IPS-20b (cell line): Measurements from ENCODE around the gene MYO7A.

Source experiments
- H3K27ac ChIP-seq: one replicate; pipeline ENCODE4 v1.5.1; 2013; ENCODE audit warnings: low read length
- H3K27me3 ChIP-seq: 2 replicates; pipeline ENCODE4 v1.6.1; 2013; ENCODE audit warnings: mild to moderate bottlenecking, low read length, inconsistent platforms; ENCODE audit not compliant: insufficient read depth
- H3K36me3 ChIP-seq: 2 replicates; pipeline ENCODE4 v1.6.1; 2013; ENCODE audit warnings: low read depth, mild to moderate bottlenecking, inconsistent platforms, low read length, moderate library complexity; ENCODE audit not compliant: insufficient read depth
- H3K4me1 ChIP-seq: 2 replicates; pipeline ENCODE4 v1.6.1; 2013; ENCODE audit warnings: mild to moderate bottlenecking, control low read depth, inconsistent platforms, low read length, moderate library complexity; ENCODE audit not compliant: insufficient read depth
- H3K4me3 ChIP-seq: 2 replicates; pipeline ENCODE4 v1.5.1; 2013; ENCODE audit warnings: mild to moderate bottlenecking, low read length, inconsistent platforms
- H3K9ac ChIP-seq: 2 replicates; pipeline ENCODE4 v1.6.1; 2013; ENCODE audit warnings: low read depth, mild to moderate bottlenecking, inconsistent platforms, low read length, moderate library complexity
- H3K9me3 ChIP-seq: 2 replicates; pipeline ENCODE4 v1.6.1; 2013; ENCODE audit warnings: mild to moderate bottlenecking, low read depth, low read length, inconsistent platforms; ENCODE audit not compliant: insufficient read depth

Gene MYO7A

DNA sequence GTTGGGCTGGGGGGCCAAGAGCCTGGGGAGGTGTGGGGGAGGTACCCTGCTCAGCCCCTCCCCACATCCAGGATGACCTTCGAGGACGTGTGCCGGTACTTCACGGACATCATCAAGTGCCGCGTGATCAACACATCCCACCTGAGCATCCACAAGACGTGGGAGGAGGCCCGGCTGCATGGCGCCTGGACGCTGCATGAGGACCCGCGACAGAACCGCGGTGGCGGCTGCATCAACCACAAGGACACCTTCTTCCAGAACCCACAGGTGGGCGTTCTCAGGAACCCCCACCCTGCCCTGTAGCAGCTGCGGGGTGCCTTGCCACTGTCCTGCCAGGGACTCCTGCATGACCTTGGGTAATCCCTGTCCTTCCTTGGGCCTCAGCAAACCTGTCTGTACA is 10.0 kb upstream of the MYO7A start:
- Histone ChIP-seq H3K36me3 (no peaks in the 10 kb centered on the region), H3K27ac (no peak overlapping the region), H3K27me3 (no peaks in the 10 kb centered on the region), H3K9ac (no peak overlapping the region), H3K9me3 (no peaks in the 10 kb centered on the region), H3K4me1 (no peaks in the 10 kb centered on the region), H3K4me3 (no peak overlapping the region)

DNA sequence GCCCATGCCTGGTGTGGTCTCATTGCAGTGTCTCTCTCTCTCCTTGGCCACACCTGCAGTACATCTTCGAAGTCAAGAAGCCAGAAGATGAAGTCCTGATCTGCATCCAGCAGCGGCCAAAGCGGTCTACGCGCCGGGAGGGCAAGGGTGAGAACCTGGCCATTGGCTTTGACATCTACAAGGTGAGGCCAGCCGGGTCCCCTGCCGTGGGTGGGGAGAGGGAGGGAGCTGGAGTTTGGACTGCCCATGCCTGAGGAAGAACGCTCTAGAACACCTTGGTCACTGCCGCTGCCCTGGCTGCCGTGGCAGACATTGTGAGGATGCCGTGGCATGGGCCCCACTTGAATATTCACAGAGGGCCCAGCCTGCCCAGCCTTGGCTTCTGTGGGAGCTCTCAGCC is 9.1 kb upstream of the MYO7A start:
- H3K9ac ChIP-seq: no peak overlapping the region
- no peak overlapping the region for H3K4me3 ChIP-seq
- no peaks in the 10 kb centered on the region for H3K27me3 ChIP-seq
- no peaks in the 10 kb centered on the region for H3K4me1 ChIP-seq
- no peak overlapping the region for H3K27ac ChIP-seq
- no peaks in the 10 kb centered on the region for H3K9me3 ChIP-seq
- 0 out of 2 replicates have a peak, but pooled peaks cover 4% of the 10 kb centered on the region for H3K36me3 ChIP-seq

DNA sequence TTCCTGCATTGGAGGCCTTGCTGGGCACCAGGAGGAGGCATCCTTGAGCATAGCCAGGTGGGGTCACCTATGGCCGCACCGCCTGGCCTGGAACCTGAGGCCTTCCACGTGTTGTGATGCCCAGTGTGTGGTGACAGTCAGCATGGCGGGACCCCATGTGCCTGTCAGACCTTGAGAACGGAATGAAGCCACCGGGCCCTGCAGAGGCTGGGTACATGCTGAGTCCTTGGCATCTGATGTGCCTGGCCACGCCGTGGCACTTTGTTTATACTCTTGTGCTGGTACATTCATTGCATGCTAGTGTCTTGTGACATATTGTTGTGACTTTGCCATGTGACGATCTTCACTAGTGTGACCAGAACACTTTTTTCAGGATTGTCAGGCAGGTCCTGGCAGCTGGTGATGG is 8.5 kb upstream of the MYO7A start:
- Histone ChIP-seq H3K4me1 (no peaks in the 10 kb centered on the region), H3K4me3 (no peak overlapping the region), H3K36me3 (0 out of 2 replicates have a peak, but pooled peaks cover 6% of the 10 kb centered on the region)

DNA sequence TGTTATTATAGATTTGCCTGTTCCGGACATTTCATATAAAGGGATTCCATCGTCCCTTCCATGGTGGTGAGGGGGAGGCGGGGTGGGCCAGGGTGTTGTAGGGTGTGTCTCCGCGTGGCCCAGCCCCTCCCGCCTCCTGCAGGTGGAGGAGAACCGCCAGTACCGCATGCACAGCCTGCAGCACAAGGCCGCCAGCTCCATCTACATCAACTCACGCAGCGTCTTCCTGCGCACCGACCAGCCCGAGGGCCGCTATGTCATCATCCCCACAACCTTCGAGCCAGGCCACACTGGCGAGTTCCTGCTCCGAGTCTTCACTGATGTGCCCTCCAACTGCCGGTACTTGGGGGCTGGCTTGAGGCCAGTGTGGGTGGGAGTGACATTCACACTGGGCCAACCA is 7.5 kb upstream of the MYO7A start:
- Histone ChIP-seq H3K36me3 (0 out of 2 replicates have a peak, but pooled peaks cover 6% of the 10 kb centered on the region), H3K27ac (no peak overlapping the region), H3K9ac (no peak overlapping the region), H3K4me1 (no peaks in the 10 kb centered on the region), H3K27me3 (no peaks in the 10 kb centered on the region), H3K4me3 (no peak overlapping the region), H3K9me3 (no peaks in the 10 kb centered on the region)

More for the DNA sequence above, 8.5 kb upstream of the MYO7A start:
- Histone ChIP-seq H3K27ac (no peak overlapping the region), H3K9me3 (no peaks in the 10 kb centered on the region), H3K27me3 (no peaks in the 10 kb centered on the region), H3K9ac (no peak overlapping the region)

DNA sequence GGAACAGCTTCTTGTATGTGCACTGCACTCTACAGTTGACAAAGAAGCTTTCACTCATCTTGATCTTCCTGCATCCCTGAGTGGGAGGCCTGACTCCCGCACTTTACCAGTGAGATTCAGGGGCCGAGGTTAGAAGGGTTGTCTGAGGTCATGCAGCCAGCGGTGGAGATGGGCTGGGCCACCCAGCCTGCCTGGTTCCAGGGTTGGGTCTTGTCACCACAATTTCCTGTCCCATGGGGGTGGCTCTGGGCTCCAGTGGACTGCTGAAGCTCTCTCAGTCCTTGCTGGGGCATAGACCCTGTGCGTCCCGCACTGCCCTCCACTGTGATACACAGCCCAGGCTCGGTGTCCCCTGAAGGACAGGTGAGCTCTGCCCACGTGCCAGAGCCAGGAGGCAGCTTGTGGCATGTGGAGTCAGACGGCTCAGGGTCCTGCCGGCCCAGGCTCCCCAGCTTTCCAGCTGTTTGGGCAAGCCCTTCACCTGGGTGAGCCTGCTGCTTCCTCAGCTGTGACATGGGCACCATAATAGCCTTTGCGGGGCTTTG is 6.9 kb upstream of the MYO7A start:
- Histone ChIP-seq H3K4me1 (no peaks in the 10 kb centered on the region), H3K36me3 (0 out of 2 replicates have a peak, but pooled peaks cover 6% of the 10 kb centered on the region), H3K4me3 (no peak overlapping the region), H3K27ac (no peak overlapping the region), H3K9ac (no peak overlapping the region), H3K9me3 (no peaks in the 10 kb centered on the region), H3K27me3 (no peaks in the 10 kb centered on the region)

DNA sequence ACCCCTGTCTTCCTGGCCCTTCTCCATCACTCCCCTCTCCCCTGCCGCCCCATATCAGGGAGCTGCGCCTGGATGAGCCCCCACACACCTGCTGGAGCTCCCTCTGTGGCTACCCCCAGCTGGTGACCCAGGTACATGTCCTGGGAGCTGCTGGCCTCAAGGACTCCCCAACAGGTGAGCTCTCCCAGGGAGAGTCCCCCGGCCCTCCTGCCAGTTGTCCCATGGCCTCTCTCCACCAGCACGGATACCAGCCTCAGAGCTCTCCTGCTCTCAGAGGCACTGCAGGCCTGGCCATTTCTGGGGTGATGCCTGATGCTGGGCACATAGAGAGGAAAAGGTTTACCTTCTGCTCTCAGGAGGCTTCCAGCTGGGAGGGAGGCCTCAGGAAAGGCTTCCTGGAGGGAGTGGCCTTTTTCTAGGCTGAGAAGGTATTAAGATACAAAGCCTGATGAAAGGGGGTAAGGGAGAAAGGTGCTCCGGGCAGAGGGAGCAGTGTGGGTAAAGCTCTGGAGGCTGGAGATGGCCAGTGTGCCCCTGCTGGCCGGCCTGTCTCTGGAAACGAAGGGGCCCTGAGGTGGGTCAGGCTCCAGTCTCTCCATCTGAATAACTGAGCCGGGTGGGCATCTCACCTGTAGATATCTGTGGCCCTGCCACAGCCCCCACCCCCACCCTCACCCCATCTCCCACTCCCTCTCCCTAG is 6.0 kb upstream of the MYO7A start:
- Histone ChIP-seq H3K27me3 (no peaks in the 10 kb centered on the region), H3K9ac (no peak overlapping the region), H3K4me1 (no peaks in the 10 kb centered on the region), H3K4me3 (no peak overlapping the region), H3K27ac (no peak overlapping the region), H3K9me3 (no peaks in the 10 kb centered on the region), H3K36me3 (0 out of 2 replicates have a peak, but pooled peaks cover 6% of the 10 kb centered on the region)

DNA sequence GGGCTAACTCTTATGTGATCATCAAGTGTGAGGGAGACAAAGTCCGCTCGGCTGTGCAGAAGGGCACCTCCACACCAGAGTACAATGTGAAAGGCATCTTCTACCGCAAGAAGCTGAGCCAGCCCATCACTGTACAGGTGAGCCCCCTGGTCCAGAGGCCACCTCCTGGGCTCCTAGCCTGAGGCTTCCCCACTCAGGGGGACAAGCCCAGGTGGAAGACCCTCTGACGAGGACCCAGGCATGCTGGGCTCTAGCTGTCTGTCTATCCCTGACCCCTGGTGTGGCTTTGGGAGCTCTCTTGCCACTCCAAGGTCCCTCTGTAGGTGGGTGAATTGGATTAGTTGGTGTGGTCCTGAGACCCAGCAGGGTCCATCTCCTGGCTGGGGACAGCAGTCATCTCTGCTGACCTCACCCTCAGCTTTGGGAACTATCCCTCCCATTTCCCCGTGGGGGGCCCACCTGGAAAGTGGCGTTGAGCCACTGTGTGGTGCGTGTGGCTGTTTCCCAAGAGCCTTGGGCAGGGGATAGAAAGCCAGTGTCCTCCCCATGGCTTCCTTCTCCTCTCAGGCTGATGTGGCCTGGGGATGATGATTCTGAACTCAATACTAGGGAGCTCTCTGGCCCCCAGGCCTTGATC is 5.4 kb upstream of the MYO7A start:
- H3K36me3 ChIP-seq: 0 out of 2 replicates have a peak, but pooled peaks cover 6% of the 10 kb centered on the region
- peaks cover 2% of the 10 kb centered on the region; the same call in 1 of the 2 replicates for H3K4me1 ChIP-seq
- no peak overlapping the region for H3K27ac ChIP-seq
- H3K9ac ChIP-seq: no peak overlapping the region
- no peaks in the 10 kb centered on the region for H3K27me3 ChIP-seq
- no peak overlapping the region for H3K4me3 ChIP-seq
- H3K9me3 ChIP-seq: no peaks in the 10 kb centered on the region

DNA sequence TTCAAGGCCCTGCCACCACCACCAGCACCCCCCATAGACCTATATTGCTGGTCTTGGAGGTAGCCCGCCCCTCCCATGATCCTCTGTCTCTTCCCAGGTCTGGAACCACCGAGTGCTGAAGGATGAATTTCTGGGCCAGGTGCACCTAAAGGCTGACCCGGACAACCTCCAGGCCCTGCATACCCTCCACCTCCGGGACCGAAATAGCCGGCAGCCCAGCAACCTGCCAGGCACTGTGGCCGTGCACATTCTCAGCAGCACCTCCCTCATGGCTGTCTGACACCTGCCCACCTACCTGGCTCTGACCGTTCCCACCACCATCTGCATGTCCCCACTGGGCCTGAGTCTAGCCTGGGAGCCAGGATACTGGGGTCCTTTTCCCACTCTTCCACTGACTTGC is 4.5 kb upstream of the MYO7A start:
- H3K4me3 ChIP-seq: no peak overlapping the region
- peaks cover 4% of the 10 kb centered on the region; the same call in 1 of the 2 replicates for H3K4me1 ChIP-seq
- no peaks in the 10 kb centered on the region for H3K9me3 ChIP-seq
- H3K9ac ChIP-seq: no peak overlapping the region
- no peak overlapping the region for H3K27ac ChIP-seq
- H3K27me3 ChIP-seq: no peaks in the 10 kb centered on the region; the same call in 1 of the 2 replicates
- 0 out of 2 replicates have a peak, but pooled peaks cover 6% of the 10 kb centered on the region for H3K36me3 ChIP-seq

DNA sequence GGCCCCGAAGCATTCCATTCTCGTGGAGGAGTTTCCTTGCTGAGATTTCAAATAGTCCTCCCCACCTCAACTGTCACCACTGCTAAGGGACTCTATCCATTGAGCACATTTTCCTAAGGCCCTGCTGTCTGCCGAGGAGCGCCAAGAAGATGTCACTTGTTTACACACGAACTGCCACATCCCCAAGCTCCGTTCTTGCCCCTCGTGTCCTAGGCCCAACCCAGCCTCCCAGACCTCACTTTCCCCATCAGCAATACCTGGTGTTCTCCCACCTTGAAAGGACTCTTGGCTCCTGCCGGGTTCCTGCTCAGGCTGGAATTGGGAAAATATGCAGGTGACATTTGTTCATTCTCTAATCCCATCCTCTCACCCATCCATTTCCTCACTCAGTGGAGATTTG is 4.0 kb upstream of the MYO7A start:
- Histone ChIP-seq H3K9ac (no peak overlapping the region; the same call in 1 of the 2 replicates), H3K27ac (no peak overlapping the region), H3K36me3 (0 out of 2 replicates have a peak, but pooled peaks cover 6% of the 10 kb centered on the region), H3K9me3 (no peaks in the 10 kb centered on the region), H3K4me1 (peaks cover 4% of the 10 kb centered on the region; the same call in 1 of the 2 replicates), H3K4me3 (no peak overlapping the region), H3K27me3 (no peaks in the 10 kb centered on the region; the same call in 1 of the 2 replicates)

DNA sequence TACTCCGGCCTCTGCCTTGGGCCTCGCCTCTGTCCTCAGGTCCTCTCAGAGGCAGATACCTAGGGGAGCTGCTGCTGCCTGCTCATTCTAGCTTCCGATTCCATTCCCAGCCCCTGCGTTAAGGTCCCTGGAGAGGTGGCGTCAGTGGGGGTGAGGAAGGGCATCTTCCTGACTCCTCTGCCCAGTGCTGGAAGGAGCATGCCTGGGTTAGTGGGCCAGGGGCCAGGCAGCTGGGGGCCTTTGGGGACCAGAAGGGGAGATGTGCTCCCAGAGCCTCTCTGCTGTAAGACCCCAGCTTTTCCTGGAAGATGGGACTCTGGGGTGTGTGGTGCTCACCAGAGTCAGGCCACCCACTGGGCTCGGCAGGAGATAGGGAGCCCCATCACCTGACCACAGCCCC is 3.6 kb upstream of the MYO7A start:
- H3K4me1 ChIP-seq: peaks cover 4% of the 10 kb centered on the region; the same call in 1 of the 2 replicates
- no peak overlapping the region for H3K4me3 ChIP-seq
- no peaks in the 10 kb centered on the region for H3K9me3 ChIP-seq
- no peak overlapping the region for H3K27ac ChIP-seq
- no peaks in the 10 kb centered on the region; the same call in 1 of the 2 replicates for H3K27me3 ChIP-seq
- 0 out of 2 replicates have a peak, but pooled peaks cover 6% of the 10 kb centered on the region for H3K36me3 ChIP-seq
- no peak overlapping the region for H3K9ac ChIP-seq

DNA sequence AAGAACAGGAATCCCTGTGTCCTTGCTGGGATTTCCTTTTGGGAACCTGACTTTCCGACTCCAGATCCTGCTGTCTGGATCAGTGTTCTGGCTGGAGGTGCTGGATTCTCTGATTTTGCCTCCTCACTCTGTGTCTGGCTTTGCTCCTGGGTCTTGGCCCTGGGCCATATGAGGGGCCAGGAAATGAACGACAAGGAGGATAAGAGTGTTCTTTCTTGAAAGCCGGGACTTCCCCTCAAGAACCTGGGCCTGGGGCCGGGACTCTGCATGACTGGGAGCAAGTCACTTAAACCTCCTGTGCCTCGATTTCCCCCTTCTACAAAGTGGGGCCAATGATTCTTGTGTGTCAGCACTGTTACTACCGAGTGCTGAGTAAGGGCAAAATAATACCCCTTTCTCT is 2.9 kb upstream of the MYO7A start:
- Histone ChIP-seq H3K36me3 (0 out of 2 replicates have a peak, but pooled peaks cover 6% of the 10 kb centered on the region), H3K9me3 (no peaks in the 10 kb centered on the region), H3K9ac (no peak overlapping the region), H3K27ac (no peak overlapping the region), H3K4me3 (no peak overlapping the region), H3K4me1 (peaks cover 4% of the 10 kb centered on the region; the same call in 1 of the 2 replicates), H3K27me3 (no peaks in the 10 kb centered on the region; the same call in 1 of the 2 replicates)
